SIG-M5 (cell line): Measurements from ENCODE around the gene PDS5B.
"Not testable (repeated sequence)": the region's sequence is repeated elsewhere in the genome, so short reads cannot be mapped to it uniquely, and the experiment has no call there.

Experiments
- DNase-seq: peaks from one replicate; lab custom pipeline; 2025; lab: John Stamatoyannopoulos, UW

The PDS5B gene, protein sequence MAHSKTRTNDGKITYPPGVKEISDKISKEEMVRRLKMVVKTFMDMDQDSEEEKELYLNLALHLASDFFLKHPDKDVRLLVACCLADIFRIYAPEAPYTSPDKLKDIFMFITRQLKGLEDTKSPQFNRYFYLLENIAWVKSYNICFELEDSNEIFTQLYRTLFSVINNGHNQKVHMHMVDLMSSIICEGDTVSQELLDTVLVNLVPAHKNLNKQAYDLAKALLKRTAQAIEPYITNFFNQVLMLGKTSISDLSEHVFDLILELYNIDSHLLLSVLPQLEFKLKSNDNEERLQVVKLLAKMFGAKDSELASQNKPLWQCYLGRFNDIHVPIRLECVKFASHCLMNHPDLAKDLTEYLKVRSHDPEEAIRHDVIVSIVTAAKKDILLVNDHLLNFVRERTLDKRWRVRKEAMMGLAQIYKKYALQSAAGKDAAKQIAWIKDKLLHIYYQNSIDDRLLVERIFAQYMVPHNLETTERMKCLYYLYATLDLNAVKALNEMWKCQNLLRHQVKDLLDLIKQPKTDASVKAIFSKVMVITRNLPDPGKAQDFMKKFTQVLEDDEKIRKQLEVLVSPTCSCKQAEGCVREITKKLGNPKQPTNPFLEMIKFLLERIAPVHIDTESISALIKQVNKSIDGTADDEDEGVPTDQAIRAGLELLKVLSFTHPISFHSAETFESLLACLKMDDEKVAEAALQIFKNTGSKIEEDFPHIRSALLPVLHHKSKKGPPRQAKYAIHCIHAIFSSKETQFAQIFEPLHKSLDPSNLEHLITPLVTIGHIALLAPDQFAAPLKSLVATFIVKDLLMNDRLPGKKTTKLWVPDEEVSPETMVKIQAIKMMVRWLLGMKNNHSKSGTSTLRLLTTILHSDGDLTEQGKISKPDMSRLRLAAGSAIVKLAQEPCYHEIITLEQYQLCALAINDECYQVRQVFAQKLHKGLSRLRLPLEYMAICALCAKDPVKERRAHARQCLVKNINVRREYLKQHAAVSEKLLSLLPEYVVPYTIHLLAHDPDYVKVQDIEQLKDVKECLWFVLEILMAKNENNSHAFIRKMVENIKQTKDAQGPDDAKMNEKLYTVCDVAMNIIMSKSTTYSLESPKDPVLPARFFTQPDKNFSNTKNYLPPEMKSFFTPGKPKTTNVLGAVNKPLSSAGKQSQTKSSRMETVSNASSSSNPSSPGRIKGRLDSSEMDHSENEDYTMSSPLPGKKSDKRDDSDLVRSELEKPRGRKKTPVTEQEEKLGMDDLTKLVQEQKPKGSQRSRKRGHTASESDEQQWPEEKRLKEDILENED (N-terminal part only)

GRCh38 chr13:32586080-32586900, at the start of gene PDS5B:
Gene PDS5B, plus strand, starts transcription at chr13:32586452. Its CDS starts 62,321 bp downstream, at chr13:32648773.
- DNase-seq, result peak; percentile 59

GRCh38 chr13:32537580-32538142, 48.6 kb upstream of the PDS5B start:
- DNase-seq, result no peak

DNA sequence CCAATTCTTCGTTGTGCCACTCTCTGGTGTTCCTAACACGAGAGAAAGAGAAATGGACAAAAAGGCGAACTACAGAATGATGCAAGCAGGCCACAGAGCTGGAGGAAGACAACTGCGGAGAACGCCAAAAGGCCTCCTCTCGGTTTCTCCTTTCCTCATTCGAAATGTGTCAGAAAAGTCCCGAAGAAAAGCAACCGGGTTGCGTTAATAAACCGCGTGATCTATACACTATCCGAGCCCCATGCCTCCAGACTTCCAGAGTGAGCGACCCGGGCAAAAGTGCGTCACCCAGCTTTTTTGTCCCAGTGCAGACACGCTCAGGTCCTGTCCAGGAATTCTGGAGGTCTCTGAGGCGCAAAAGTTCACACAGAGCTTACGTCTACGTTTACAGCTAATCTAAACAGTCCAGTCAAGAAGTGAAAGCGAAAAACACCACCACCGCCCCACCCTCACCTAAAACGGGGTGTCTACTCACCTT, 48.1 kb upstream of the PDS5B start:
- no peak for DNase-seq

DNA sequence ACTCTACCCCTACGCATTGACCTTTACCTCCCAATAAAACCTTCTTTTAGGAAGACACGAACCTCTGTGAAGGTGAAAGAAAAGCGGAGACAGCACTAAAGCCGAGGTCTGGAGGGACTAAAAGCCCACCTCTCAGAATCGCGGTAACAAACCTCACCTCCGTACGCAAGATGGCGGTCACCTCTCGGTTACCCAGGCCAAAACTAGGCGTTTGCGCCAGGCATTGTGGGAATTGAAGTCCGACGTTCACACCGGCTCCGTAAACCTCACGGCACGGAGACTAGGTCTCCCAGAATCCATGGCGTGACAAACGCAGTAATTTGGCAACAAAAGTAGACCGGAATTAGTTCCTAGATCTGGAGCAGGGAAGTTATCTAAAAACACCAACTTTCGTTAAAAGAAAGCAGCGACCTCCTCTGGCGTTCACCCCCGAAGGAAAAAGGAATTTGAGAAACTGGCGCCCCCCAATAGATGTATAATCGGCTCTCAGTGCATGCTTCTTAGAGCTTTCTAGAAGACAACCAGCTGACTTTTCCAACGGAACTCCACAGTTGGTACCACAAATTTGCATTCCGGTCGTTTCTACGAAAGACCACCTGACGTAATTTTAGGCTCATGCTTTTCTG, 47.5 kb upstream of the PDS5B start, which contains the start of gene N4BP2L2:
Gene N4BP2L2 (minus strand): TSS at position 175 of the 626 bp plus-strand sequence. CDS start 1,768 bp downstream, outside the sequence.
- DNase-seq, result peak; percentile 89

GRCh38 chr13:32542221-32542620, 44.0 kb upstream of the PDS5B start:
- DNase-seq, result no peak

GRCh38 chr13:32545083-32545482, 41.2 kb upstream of the PDS5B start:
- no peak for DNase-seq

- peak; percentile 81 for DNase-seq
Observed at GRCh38 chr13:32548837-32549236, 37.4 kb upstream of the PDS5B start.

- no peak for DNase-seq
Observed at GRCh38 chr13:32549788-32550187, 36.5 kb upstream of the PDS5B start.

- DNase-seq, result no peak
Observed at GRCh38 chr13:32553720-32554119, 32.5 kb upstream of the PDS5B start.

- no peak for DNase-seq
Observed at GRCh38 chr13:32555613-32556012, 30.6 kb upstream of the PDS5B start.

GRCh38 chr13:32560842-32561241, 25.4 kb upstream of the PDS5B start:
- DNase-seq, result not testable (repeated sequence)

DNA sequence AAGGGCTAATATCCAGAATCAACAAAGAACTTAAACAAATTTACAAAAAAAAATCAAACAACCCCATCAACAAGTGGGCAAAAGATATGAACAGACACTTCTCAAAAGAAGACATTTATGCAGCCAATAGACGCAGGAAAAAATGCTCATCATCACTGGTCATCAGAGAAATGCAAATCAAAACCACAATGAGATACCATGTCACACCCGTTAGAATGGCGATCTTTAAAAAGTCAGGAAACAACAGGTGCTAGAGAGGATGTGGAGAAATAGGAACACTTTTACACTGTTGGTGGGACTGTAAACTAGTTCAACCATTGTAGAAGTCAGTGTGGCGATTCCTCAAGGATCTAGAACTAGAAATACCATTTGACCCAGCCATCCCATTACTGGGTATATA, 10.6 kb upstream of the PDS5B start:
- DNase-seq, result not testable (repeated sequence)

DNA sequence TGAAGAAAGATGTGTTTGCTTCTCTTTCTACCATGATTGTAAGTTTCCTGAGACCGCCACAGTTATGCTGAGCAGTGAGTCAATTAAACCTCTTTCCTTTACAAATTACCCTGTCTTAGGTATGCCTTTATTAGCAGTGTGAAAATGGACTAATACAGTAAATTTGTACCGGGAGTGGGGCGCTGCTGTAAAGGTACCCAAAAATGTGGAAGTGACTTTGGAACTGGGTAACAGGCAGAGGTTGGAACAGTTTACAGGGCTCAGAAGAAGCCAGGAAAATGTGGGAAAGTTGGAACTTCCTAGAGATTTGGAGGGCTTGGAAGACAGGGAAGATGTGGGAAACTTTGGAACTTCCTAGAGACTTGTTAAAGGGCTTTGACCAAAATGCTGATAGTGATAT, 9.2 kb upstream of the PDS5B start:
- DNase-seq, result no peak

DNA sequence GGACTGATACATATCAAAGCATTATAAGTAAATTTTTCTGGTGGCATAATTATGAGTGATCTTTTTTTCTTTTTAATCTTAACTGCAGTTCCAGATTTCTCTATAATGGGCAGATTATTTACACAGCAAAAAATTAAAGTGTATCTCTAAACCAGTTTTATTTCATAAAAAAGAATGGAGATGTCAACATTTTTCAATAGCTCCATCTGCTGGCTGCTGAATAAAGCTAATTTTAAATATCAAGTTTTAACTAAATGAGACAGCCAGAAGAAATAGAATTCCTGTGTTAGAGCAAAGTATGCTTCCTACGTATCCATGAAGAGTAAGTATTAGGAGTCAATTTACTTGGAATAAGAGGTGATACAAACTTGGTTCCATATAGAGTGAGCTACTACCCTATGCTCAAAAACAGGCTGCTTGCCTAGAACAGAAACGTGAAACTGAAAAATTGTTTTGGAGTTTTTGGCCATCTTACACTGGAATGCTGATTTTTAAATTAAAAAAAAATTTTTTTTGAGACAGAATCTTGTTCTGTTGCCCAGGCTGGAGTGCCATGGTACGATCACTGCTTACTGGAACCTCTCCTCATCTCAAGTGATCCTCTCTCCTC, 5.0 kb upstream of the PDS5B start:
- no peak for DNase-seq

GRCh38 chr13:32582281-32582680, 4.0 kb upstream of the PDS5B start:
- no peak for DNase-seq

GRCh38 chr13:32582991-32583390, 3.3 kb upstream of the PDS5B start:
- no peak for DNase-seq

- DNase-seq, result no peak
Observed at GRCh38 chr13:32585550-32586079, 637 bp upstream of the PDS5B start.

- DNase-seq, result no peak
Observed at GRCh38 chr13:32587011-32587810, 959 bp downstream of the PDS5B start.

DNA sequence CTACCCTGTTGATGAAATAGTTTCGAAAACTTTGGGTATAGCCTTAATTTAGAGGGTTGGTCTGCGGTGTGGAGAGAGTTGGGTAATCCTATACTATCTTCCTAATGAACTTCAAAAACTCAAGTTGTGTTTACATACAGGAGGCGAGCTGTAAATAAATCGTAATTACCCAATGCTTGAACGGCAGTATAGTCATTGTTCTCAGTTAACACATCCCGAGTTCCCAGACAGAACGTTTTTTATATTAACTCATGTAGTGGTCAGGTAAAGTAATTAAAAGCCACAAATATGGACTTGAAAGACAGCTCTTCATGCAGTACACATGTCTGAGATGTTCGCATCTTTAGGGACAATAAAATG, 1.5 kb downstream of the PDS5B start:
- DNase-seq, result peak; percentile 29
